Stimulated activated CD4-positive, alpha-beta T cell treated with anti-CD3 and anti-CD28 coated beads, Interleukin-2, amount 100 ng/mL, for 4 hours (primary cell): Measurements from ENCODE around the gene RRAGA.
"Not testable (repeated sequence)": the region's sequence is repeated elsewhere in the genome, so short reads cannot be mapped to it uniquely, and the experiment has no call there.

Source experiments
- DNase-seq: peaks from one replicate; pipeline ENCODE4 v3.0.0-alpha.2; 2020; ENCODE audit warnings: low read depth

RRAGA gene

DNA sequence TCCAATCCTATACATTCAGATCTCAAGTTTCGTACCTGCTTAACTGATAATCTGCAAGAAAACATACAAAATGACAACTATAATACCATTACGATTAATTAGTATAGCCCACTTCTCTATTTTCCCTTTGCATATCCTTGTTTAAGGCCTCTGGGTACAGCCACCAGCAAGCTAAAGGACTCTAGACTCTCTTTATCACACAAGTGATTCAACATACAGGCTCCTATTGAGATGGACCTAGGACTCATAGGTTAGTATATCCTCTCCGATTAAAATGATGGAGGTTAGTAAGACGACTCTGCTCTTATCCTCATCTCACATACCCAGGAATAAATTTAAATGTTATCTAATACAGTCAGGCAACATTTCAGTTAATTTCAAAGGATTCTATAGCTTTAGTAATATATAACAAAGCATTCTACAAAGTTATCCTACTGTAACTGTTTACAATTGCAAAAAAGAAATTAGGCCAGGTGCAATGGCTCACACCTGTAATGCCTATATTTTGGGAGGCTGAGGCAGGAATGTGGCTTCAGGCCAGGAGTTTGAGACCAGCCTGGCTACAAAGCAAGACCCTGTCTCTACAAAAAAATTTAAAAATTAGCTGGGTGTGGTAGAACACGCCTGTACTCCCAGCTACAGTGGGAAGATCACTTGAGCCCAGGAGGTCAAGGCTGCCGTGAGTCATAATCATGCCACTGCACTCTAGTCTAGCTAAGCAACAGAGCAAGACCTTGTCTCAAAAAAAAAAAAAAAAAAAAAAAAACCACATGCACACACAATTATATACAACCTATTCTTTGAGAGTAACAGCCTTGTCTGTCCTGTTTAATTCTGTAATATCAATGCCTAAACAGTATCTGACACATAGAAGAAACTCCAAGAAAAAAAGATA lies 38.1 kb downstream of the RRAGA start:
- no peak for DNase-seq

DNA sequence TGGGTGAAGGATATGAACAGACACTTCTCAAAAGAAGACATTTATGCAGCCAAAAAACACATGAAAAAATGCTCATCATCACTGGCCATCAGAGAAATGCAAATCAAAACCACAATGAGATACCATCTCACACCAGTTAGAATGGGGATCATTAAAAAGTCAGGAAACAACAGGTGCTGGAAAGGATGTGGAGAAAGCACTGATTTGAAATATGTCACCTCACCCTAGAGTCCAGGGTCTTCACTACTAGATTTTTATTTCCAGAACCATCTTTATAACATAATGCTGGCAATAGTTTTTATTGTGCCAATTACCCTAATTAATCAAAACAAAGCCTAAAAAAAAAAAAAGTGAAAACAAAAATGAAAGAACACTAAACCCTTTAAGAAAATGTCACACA lies 48.2 kb downstream of the RRAGA start:
- DNase-seq = not testable (repeated sequence)
